Ovary (tissue), 3 donors: ENCODE results near the gene AADACL2.

Source experiments
- CTCF ChIP-seq, 3 donors: fragments of 450-650 bp in 2 of 3; fragments of 200-600 bp in 1 of 3; IDR thresholded peaks; one replicate each; pipeline versions ENCODE4 v1.5.1 to v1.8.0; 2016 to 2022; ENCODE audit warnings: antibody characterized with exemption in 3 of 3, mild to moderate bottlenecking in 1 of 3
- EP300 ChIP-seq: sonication (generic); formaldehyde crosslinking; IDR thresholded peaks from one replicate; pipeline ENCODE4 v1.6.1; 2017; ENCODE audit warnings: antibody characterized with exemption
- POLR2A ChIP-seq: fragments of 450-650 bp; IDR thresholded peaks from one replicate; pipeline ENCODE4 v1.6.1; 2017; ENCODE audit warnings: antibody characterized with exemption, mild to moderate bottlenecking, moderate library complexity
- donor health status: DM: no; HTN: no; CAD: no.

DNA sequence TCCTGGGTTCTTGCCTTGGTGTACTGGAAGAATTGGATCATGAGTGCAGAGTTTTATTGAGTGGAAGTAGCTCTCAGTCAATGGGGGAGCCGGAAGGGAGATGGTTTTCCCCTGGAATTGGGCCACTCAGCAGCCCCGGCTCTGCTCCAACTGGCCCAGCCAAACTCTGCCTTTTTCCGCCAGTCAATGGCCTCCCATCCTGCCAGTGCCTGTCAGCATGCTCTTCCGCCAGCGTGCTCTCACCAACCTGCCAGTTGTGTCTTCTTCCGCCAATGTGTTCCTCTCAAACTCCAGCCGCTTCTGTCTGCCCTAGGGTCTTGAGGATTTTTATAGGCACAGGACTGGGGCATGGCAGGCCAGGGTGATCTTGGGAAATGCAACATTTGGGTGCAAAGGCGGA is 12.4 kb upstream of the AADACL2 start:
- TF ChIP-seq POLR2A (no peak), CTCF (IDR thresholded peaks at IDR 0.05) (no peak), EP300 (no peak)
